H9 (cell line): ENCODE results near the gene TIPARP. TPM values are rescaled to one million over a fixed set of nuclear protein-coding genes. Genes with fewer than 3 reads are reported as not detected.

ENCODE experiments used
- DNase-seq: peaks from one replicate; pipeline ENCODE4 v3.0.0-alpha.2; 2017
- H2AFZ ChIP-seq: one replicate; pipeline ENCODE4 v1.6.1; 2013; ENCODE audit warnings: mild to moderate bottlenecking, low read length, control low read depth, moderate library complexity
- H2AK5ac ChIP-seq: 2 replicates; pipeline ENCODE4 v1.6.1; 2013; ENCODE audit warnings: low read length, control low read depth, mixed read lengths; ENCODE audit not compliant: insufficient read length
- H2BK120ac ChIP-seq: one replicate; pipeline ENCODE4 v1.6.1; 2013; ENCODE audit warnings: low read depth, mild to moderate bottlenecking, low read length, control low read depth, inconsistent platforms; ENCODE audit not compliant: poor library complexity, severe bottlenecking
- H2BK12ac ChIP-seq: 2 replicates; pipeline ENCODE4 v1.6.1; 2013; ENCODE audit warnings: low read length, control low read depth, mixed read lengths, low read depth; ENCODE audit not compliant: insufficient read length
- H2BK15ac ChIP-seq: 2 replicates; pipeline ENCODE4 v1.6.1; 2013; ENCODE audit warnings: low read depth, low read length, control low read depth
- H2BK20ac ChIP-seq: one replicate; pipeline ENCODE4 v1.6.1; 2013; ENCODE audit warnings: low read depth, mild to moderate bottlenecking, low read length, control low read depth, inconsistent platforms; ENCODE audit not compliant: poor library complexity, severe bottlenecking
- H2BK5ac ChIP-seq: 2 replicates; pipeline ENCODE4 v1.6.1; 2013; ENCODE audit warnings: low read length, control low read depth, mixed read lengths; ENCODE audit not compliant: insufficient read length
- H3K14ac ChIP-seq: 2 replicates; pipeline ENCODE4 v1.6.1; 2013; ENCODE audit warnings: low read length, control low read depth; ENCODE audit not compliant: insufficient read depth
- H3K18ac ChIP-seq: 2 replicates; pipeline ENCODE4 v1.6.1; 2013; ENCODE audit warnings: low read depth, mild to moderate bottlenecking, mixed read lengths, low read length, control low read depth; ENCODE audit not compliant: insufficient read length
- H3K23ac ChIP-seq: 2 replicates; pipeline ENCODE4 v1.6.1; 2013; ENCODE audit warnings: low read length, control low read depth, mixed read lengths, low read depth; ENCODE audit not compliant: insufficient read length
- H3K23me2 ChIP-seq: 2 replicates; pipeline ENCODE4 v1.6.1; 2013; ENCODE audit warnings: low read depth, mild to moderate bottlenecking, mixed read lengths, low read length, control low read depth; ENCODE audit not compliant: insufficient read length, poor library complexity, severe bottlenecking
- H3K27ac ChIP-seq: 2 replicates; pipeline ENCODE4 v1.5.1; 2013; ENCODE audit warnings: low read length, control low read depth, mixed read lengths, low read depth; ENCODE audit not compliant: insufficient read length
- H3K27me3 ChIP-seq: 2 replicates; pipeline ENCODE4 v1.6.1; 2013; ENCODE audit warnings: low read length, control low read depth, inconsistent platforms; ENCODE audit not compliant: insufficient read depth
- H3K4ac ChIP-seq: 2 replicates; pipeline ENCODE4 v1.6.1; 2013; ENCODE audit warnings: low read depth, mild to moderate bottlenecking, control low read depth, inconsistent platforms, low read length, moderate library complexity
- H3K4me1 ChIP-seq: 2 replicates; pipeline ENCODE4 v1.6.1; 2013; ENCODE audit warnings: low read length, control low read depth, inconsistent platforms; ENCODE audit not compliant: insufficient read depth
- H3K4me2 ChIP-seq: 2 replicates; pipeline ENCODE4 v1.6.1; 2013; ENCODE audit warnings: low read length, control low read depth, mixed read lengths; ENCODE audit not compliant: insufficient read length, insufficient read depth
- H3K56ac ChIP-seq: 2 replicates; pipeline ENCODE4 v1.6.1; 2013; ENCODE audit warnings: low read depth, mild to moderate bottlenecking, mixed read lengths, low read length, control low read depth; ENCODE audit not compliant: insufficient read length
- H3K79me1 ChIP-seq: 2 replicates; pipeline ENCODE4 v1.6.1; 2013; ENCODE audit warnings: low read depth, mild to moderate bottlenecking, moderate library complexity, low read length, control low read depth, inconsistent platforms; ENCODE audit not compliant: insufficient read depth, poor library complexity, severe bottlenecking
- H3K79me2 ChIP-seq: 2 replicates; pipeline ENCODE4 v1.6.1; 2013; ENCODE audit warnings: low read length, control low read depth, inconsistent platforms; ENCODE audit not compliant: insufficient read depth
- H3K9ac ChIP-seq: 2 replicates; pipeline ENCODE4 v1.6.1; 2013; ENCODE audit warnings: low read length, control low read depth, mixed read lengths; ENCODE audit not compliant: insufficient read length; ENCODE audit errors: extremely low read depth
- H3K9me3 ChIP-seq: one replicate; pipeline ENCODE4 v1.6.1; 2013; ENCODE audit warnings: low read depth, low read length, inconsistent platforms; ENCODE audit not compliant: control insufficient read depth
- H3T11ph ChIP-seq: one replicate; pipeline ENCODE4 v1.6.1; 2013; ENCODE audit warnings: mild to moderate bottlenecking, low read length, control low read depth, inconsistent platforms
- H4K20me1 ChIP-seq: one replicate; pipeline ENCODE4 v1.6.1; 2013; ENCODE audit not compliant: control insufficient read depth, insufficient read length, insufficient read depth
- H4K5ac ChIP-seq: 2 replicates; pipeline ENCODE4 v1.6.1; 2013; ENCODE audit warnings: low read depth, mild to moderate bottlenecking, mixed read lengths, low read length, control low read depth; ENCODE audit not compliant: insufficient read length
- H4K8ac ChIP-seq: replicated peaks from 2 replicates; pipeline ENCODE4 v1.6.1; 2013; ENCODE audit warnings: low read length, control low read depth, mixed read lengths, low read depth; ENCODE audit not compliant: insufficient read length
- H4K91ac ChIP-seq: 2 replicates; pipeline ENCODE4 v1.6.1; 2013; ENCODE audit warnings: low read depth, mild to moderate bottlenecking, moderate library complexity, mixed read lengths, low read length, control low read depth; ENCODE audit not compliant: insufficient read length
- H3K27ac Mint-ChIP-seq, 3 experiments: 2 replicates in 2 of 3; 3 replicates in 1 of 3; pipeline ENCODE4 v1.8.0; 2020 to 2021; ENCODE audit warnings: mixed read lengths in 3 of 3, mild to moderate bottlenecking in 1 of 3, moderate library complexity in 1 of 3
- H3K27me3 Mint-ChIP-seq: 2 replicates; pipeline ENCODE4 v1.8.0; 2021; ENCODE audit warnings: low read depth, mild to moderate bottlenecking, moderate library complexity, mixed read lengths
- H3K36me3 Mint-ChIP-seq, 3 experiments: 2 replicates in 2 of 3; 3 replicates in 1 of 3; pipeline ENCODE4 v1.8.0; 2020 to 2021; ENCODE audit warnings: low read depth in 3 of 3, mixed read lengths in 3 of 3; ENCODE audit not compliant: insufficient read depth in 1 of 3
- H3K4me1 Mint-ChIP-seq, 2 experiments: 2 replicates each; pipeline ENCODE4 v1.8.0; 2020; ENCODE audit warnings: mixed read lengths in 2 of 2
- H3K4me3 Mint-ChIP-seq, 2 experiments: 2 replicates in 1 of 2; 3 replicates in 1 of 2; pipeline ENCODE4 v1.8.0; 2020 to 2021; ENCODE audit warnings: mild to moderate bottlenecking in 2 of 2, mixed read lengths in 2 of 2, moderate library complexity in 1 of 2
- H3K9me3 Mint-ChIP-seq, 2 experiments: 2 replicates in 1 of 2; 3 replicates in 1 of 2; pipeline ENCODE4 v1.8.0; 2020; ENCODE audit warnings: mild to moderate bottlenecking in 2 of 2, mixed read lengths in 2 of 2, moderate library complexity in 1 of 2
- CTCF ChIP-seq: fragments of 200-600 bp; sonication (generic); conservative IDR thresholded peaks from 3 replicates; pipeline ENCODE4 v1.8.0; 2021; ENCODE audit warnings: antibody characterized with exemption, mild to moderate bottlenecking
- WGBS: extraction: QIAGEN DNeasy Blood & Tissue Kit; methylation state at CpG from one replicate; pipeline ENCODE4 v1.1.7; 2013; ENCODE audit warnings: missing lambda C conversion rate, low lambda C conversion rate, mixed read lengths; ENCODE audit not compliant: insufficient read length; ENCODE audit errors: extremely low coverage; 5-methylcytosine and 5-hydroxymethylcytosine counted together
- total RNA-seq: library from RNA; stranded (reverse); gene quantifications from 2 replicates; pipeline ENCODE4 v1.2.1, GENCODE V29; 2021

Gene TIPARP
- total RNA-seq, 1 experiment from 2014 or later = 5.9 TPM

GRCh38 chr3:156689608-156690007 lies 15.2 kb downstream of the TIPARP start:
- Histone ChIP-seq H3K4me2 (no peak overlapping the region), H3K4me1 (no peaks in the 10 kb centered on the region)

More at GRCh38 chr3:156689608-156690007, 15.2 kb downstream of the TIPARP start:
- Histone ChIP-seq H3K23ac (no peak overlapping the region), H3K14ac (no peak overlapping the region), H3K9me3 (no peaks in the 10 kb centered on the region), H3T11ph (no peak overlapping the region), H3K23me2 (no peaks in the 10 kb centered on the region), H4K5ac (no peak overlapping the region), H2BK12ac (no peak overlapping the region), H3K27ac (no peak overlapping the region), H2BK5ac (no peak overlapping the region), H2AK5ac (no peak overlapping the region), H2BK120ac (no peak overlapping the region), H3K56ac (no peak overlapping the region), H3K27me3 (no peaks in the 10 kb centered on the region), H2AFZ (no peak overlapping the region), H3K4ac (no peak overlapping the region), H2BK20ac (no peak overlapping the region), H4K20me1 (no peaks in the 10 kb centered on the region), H3K9ac (no peak overlapping the region), H4K91ac (no peak overlapping the region), H3K79me1 (no peaks in the 10 kb centered on the region), H4K8ac (no peak overlapping the region), H3K18ac (no peak overlapping the region), H2BK15ac (no peak overlapping the region), H3K79me2 (no peaks in the 10 kb centered on the region; the same call in 1 of the 2 replicates)
- H3K9me3 Mint-ChIP-seq = no peaks in the 10 kb centered on the region
- no peaks in the 10 kb centered on the region for H3K27me3 Mint-ChIP-seq
- no peak for TF ChIP-seq CTCF
- H3K4me1 Mint-ChIP-seq = peaks cover 4 to 26% of the 10 kb centered on the region in 2 experiments
- peaks cover 1 to 17% (median 4%) of the 10 kb centered on the region in 3 experiments; a peak in 5 of 7 replicates for H3K36me3 Mint-ChIP-seq
- no peak for DNase-seq
- no peak overlapping the region for H3K4me3 Mint-ChIP-seq
- no CpG with 5 or more reads among the region's 1 CpG for WGBS
- peak overlapping the region in 2 of 3 experiments; percentile 1 to 3; a peak in 2 of 7 replicates for H3K27ac Mint-ChIP-seq
